NB4 (cell line): ENCODE measurements around the gene KRT39.

ENCODE experiments used
- CTCF ChIP-seq: IDR thresholded peaks from one replicate; pipeline ENCODE4 v1.5.1; 2012; ENCODE audit warnings: low read depth, low read length
- POLR2A ChIP-seq: IDR thresholded peaks from 2 replicates; pipeline ENCODE4 v1.6.1; 2011; ENCODE audit warnings: mild to moderate bottlenecking; ENCODE audit not compliant: insufficient read length; ENCODE audit errors: extremely low read depth

GRCh38 chr17:41003926-41004325 lies 37.2 kb upstream of the KRT39 start:
- TF ChIP-seq CTCF (no peak), POLR2A (no peak)
